Panc1 (cell line): ENCODE measurements around the gene FUT3. TPM values are rescaled to one million over a fixed set of nuclear protein-coding genes. Genes with fewer than 3 reads are reported as not detected.
"Not testable (repeated sequence)": the region's sequence is repeated elsewhere in the genome, so short reads cannot be mapped to it uniquely, and the experiment has no call there.

Experiments used
- ATAC-seq: fragments of 200-7000 bp; cut with Tn5 transposase; 2 replicates; pipeline ENCODE4 v1.9.1; 2020; ENCODE audit warnings: mild to moderate bottlenecking, moderate library complexity
- BruUV-seq: library from RNA; stranded (reverse); fragments of 400-500 nt; replicated peaks from 2 replicates; lab custom pipeline; 2021; lab: Mats Ljungman, UMichigan
- CTCF ChIA-PET: fragments of 300-600 bp; sonication (Branson Sonifier 250); formaldehyde crosslinking; loops from one replicate; lab custom pipeline; 2022; ENCODE audit warnings: antibody characterized with exemption; lab: Charles Lee
- POLR2A ChIA-PET: fragments of 300-600 bp; sonication (Branson Sonifier 250); formaldehyde crosslinking; loops from one replicate; lab custom pipeline; 2022; ENCODE audit warnings: antibody characterized with exemption; lab: Charles Lee
- DNase-seq: peaks from one replicate; pipeline ENCODE4 v3.0.0-alpha.2; 2010; ENCODE audit warnings: low read depth, low spot score
- H3K27ac ChIP-seq: 2 replicates; pipeline ENCODE4 v1.5.1; 2011; ENCODE audit warnings: mild to moderate bottlenecking, low read length, inconsistent platforms
- H3K27me3 ChIP-seq: fragments of 200-500 bp; sonication (Bioruptor generic); 2 replicates; pipeline ENCODE4 v1.6.0; 2014; ENCODE audit warnings: low read length, inconsistent platforms; ENCODE audit not compliant: control insufficient read depth, insufficient read depth
- H3K36me3 ChIP-seq: fragments of 200-500 bp; sonication (Bioruptor generic); 2 replicates; pipeline ENCODE4 v1.5.1; 2014; ENCODE audit warnings: inconsistent platforms, mild to moderate bottlenecking, low read length, moderate library complexity; ENCODE audit not compliant: control insufficient read depth, insufficient read depth
- H3K4me1 ChIP-seq: 2 replicates; pipeline ENCODE4 v1.5.1; 2011; ENCODE audit warnings: inconsistent platforms, mild to moderate bottlenecking, low read length, moderate library complexity; ENCODE audit not compliant: control insufficient read depth, insufficient read depth
- H3K4me3 ChIP-seq, 2 experiments: 2 replicates each; pipeline ENCODE4 v1.5.1; 2011 to 2012; ENCODE audit warnings: low read depth in 2 of 2, low read length in 2 of 2, mild to moderate bottlenecking in 2 of 2, inconsistent platforms in 1 of 2, moderate library complexity in 1 of 2
- H3K9me3 ChIP-seq: fragments of 200-500 bp; sonication (Bioruptor generic); 2 replicates; pipeline ENCODE4 v1.5.1; 2014; ENCODE audit warnings: low read depth, mild to moderate bottlenecking, inconsistent platforms, low read length, moderate library complexity; ENCODE audit not compliant: control insufficient read depth, insufficient read depth
- POLR2AphosphoS5 ChIP-seq: IDR thresholded peaks from 2 replicates; pipeline ENCODE4 v1.6.1; 2012; ENCODE audit warnings: mild to moderate bottlenecking, low read depth, low read length, moderate library complexity
- SIN3A ChIP-seq: IDR thresholded peaks from 2 replicates; pipeline ENCODE4 v1.6.1; 2012; ENCODE audit warnings: low read depth, mild to moderate bottlenecking, low read length, moderate library complexity, borderline replicate concordance; ENCODE audit not compliant: insufficient read depth
- TCF7L2 ChIP-seq: IDR thresholded peaks from 2 replicates; pipeline ENCODE4 v1.6.1; 2011; ENCODE audit warnings: mild to moderate bottlenecking, low read depth, low read length, inconsistent platforms
- in situ Hi-C: cut with HindIII; loops from 2 replicates; pipeline ENCODE4 v1.10.0; 2016; ENCODE audit warnings: low sequenced_read_pairs, low pct_unique_long_range_greater_than_20kb
- intact Hi-C: fragments of 100-400 bp; cut with micrococcal nuclease; formaldehyde crosslinking; loops from one replicate; pipeline ENCODE4 v1.10.0; 2022; ENCODE audit not compliant: unreplicated experiment
- total RNA-seq: library from RNA; stranded (reverse); gene quantifications from one replicate; pipeline ENCODE4 v1.2.1, GENCODE V29; 2021; ENCODE audit not compliant: unreplicated experiment
- TF ChIP-seq, protein P1 (sequence below): fragments of 450-650 bp; IDR thresholded peaks from 2 replicates; pipeline ENCODE4 v1.5.1; 2017; ENCODE audit warnings: mild to moderate bottlenecking
- TF ChIP-seq, protein P2 (sequence below), 2 experiments: IDR thresholded peaks; 2 replicates each; pipeline ENCODE4 v1.6.1; 2011 to 2012; ENCODE audit warnings: low read depth in 2 of 2, control low read depth in 1 of 2, low read length in 1 of 2, mild to moderate bottlenecking in 1 of 2, moderate library complexity in 1 of 2; ENCODE audit not compliant: insufficient read depth in 1 of 2

Gene FUT3
- total RNA-seq, 1 experiment from 2014 or later = 0.36 TPM

DNA sequence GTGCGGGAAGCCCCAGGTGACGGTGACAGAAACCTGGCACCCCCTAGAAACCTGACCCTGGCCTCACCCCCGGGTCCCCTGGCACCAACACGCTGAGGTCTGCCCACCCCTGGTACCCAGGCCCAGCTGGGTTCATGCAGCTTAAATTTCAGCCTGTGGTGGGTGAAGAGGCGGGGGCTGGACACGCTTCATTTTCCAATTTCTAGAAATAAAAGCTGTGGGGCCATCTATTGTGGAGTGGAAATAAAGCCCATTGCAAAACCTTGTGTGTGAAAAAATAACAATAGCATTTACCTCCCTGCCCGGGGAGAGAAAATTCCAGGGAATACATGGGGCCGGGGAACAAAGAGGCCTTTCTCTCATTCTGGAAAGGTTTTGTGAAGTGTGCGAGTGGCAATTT is 26.6 kb upstream of the FUT3 start:
- Histone ChIP-seq H3K27me3 (no peaks in the 10 kb centered on the region), H3K4me3 (no peak overlapping the region), H3K4me1 (no peaks in the 10 kb centered on the region), H3K9me3 (no peaks in the 10 kb centered on the region), H3K36me3 (no peaks in the 10 kb centered on the region), H3K27ac (no peak overlapping the region)
- in situ Hi-C loops (no loop called here), intact Hi-C loops (no loop called here)
- no peak for TF ChIP-seq TCF7L2
- no peak for TF ChIP-seq POLR2AphosphoS5
- TF ChIP-seq, protein P1, sequence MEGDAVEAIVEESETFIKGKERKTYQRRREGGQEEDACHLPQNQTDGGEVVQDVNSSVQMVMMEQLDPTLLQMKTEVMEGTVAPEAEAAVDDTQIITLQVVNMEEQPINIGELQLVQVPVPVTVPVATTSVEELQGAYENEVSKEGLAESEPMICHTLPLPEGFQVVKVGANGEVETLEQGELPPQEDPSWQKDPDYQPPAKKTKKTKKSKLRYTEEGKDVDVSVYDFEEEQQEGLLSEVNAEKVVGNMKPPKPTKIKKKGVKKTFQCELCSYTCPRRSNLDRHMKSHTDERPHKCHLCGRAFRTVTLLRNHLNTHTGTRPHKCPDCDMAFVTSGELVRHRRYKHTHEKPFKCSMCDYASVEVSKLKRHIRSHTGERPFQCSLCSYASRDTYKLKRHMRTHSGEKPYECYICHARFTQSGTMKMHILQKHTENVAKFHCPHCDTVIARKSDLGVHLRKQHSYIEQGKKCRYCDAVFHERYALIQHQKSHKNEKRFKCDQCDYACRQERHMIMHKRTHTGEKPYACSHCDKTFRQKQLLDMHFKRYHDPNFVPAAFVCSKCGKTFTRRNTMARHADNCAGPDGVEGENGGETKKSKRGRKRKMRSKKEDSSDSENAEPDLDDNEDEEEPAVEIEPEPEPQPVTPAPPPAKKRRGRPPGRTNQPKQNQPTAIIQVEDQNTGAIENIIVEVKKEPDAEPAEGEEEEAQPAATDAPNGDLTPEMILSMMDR = no peak
- TF ChIP-seq, protein P2, sequence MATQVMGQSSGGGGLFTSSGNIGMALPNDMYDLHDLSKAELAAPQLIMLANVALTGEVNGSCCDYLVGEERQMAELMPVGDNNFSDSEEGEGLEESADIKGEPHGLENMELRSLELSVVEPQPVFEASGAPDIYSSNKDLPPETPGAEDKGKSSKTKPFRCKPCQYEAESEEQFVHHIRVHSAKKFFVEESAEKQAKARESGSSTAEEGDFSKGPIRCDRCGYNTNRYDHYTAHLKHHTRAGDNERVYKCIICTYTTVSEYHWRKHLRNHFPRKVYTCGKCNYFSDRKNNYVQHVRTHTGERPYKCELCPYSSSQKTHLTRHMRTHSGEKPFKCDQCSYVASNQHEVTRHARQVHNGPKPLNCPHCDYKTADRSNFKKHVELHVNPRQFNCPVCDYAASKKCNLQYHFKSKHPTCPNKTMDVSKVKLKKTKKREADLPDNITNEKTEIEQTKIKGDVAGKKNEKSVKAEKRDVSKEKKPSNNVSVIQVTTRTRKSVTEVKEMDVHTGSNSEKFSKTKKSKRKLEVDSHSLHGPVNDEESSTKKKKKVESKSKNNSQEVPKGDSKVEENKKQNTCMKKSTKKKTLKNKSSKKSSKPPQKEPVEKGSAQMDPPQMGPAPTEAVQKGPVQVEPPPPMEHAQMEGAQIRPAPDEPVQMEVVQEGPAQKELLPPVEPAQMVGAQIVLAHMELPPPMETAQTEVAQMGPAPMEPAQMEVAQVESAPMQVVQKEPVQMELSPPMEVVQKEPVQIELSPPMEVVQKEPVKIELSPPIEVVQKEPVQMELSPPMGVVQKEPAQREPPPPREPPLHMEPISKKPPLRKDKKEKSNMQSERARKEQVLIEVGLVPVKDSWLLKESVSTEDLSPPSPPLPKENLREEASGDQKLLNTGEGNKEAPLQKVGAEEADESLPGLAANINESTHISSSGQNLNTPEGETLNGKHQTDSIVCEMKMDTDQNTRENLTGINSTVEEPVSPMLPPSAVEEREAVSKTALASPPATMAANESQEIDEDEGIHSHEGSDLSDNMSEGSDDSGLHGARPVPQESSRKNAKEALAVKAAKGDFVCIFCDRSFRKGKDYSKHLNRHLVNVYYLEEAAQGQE (IDR thresholded peaks at IDR 0.05; ENCODE audit: insufficient read depth in 1 of 2, low read depth in 2 of 2, low read length in 1 of 2) = no peak
- no peak for TF ChIP-seq SIN3A
- DNase-seq (no peak), ATAC-seq (no peak)
- ChIA-PET POLR2A (no interaction called here), CTCF (no interaction called here)
- BruUV-seq = no TSS peak

DNA sequence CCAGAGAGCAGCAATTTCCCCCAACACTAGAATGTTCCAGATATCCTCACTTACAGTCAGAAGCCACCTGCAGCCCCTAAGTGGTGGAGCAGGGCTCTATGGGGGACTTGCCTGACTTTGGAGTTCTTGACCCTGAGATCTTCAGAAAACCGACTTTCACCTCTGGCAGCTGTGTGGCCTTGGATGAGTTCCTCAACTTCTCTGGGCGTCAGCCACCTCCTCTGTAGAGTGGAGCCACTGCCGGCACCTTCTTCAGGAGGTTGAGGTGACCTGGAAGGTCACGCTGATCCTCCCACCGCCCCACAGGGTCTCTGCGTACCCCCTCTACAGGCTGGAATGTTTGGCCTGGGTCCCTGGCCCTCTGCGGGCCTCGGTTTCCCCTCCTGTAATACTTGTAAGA is 26.2 kb upstream of the FUT3 start:
- Histone ChIP-seq H3K9me3 (no peaks in the 10 kb centered on the region), H3K27ac (no peak overlapping the region), H3K27me3 (no peaks in the 10 kb centered on the region), H3K4me1 (no peaks in the 10 kb centered on the region), H3K36me3 (no peaks in the 10 kb centered on the region), H3K4me3 (no peak overlapping the region)
- intact Hi-C loops = no loop called here
- BruUV-seq = no TSS peak
- CTCF ChIA-PET = no interaction called here
- POLR2A ChIA-PET = no interaction called here
- DNase-seq (no peak), ATAC-seq (no peak)
- in situ Hi-C loops = no loop called here
- TF ChIP-seq, protein P2 (IDR thresholded peaks at IDR 0.05; ENCODE audit: insufficient read depth in 1 of 2, low read depth in 2 of 2, low read length in 1 of 2) = no peak
- TF ChIP-seq, protein P1 = no peak
- TF ChIP-seq SIN3A (no peak), TCF7L2 (no peak), POLR2AphosphoS5 (no peak)

DNA sequence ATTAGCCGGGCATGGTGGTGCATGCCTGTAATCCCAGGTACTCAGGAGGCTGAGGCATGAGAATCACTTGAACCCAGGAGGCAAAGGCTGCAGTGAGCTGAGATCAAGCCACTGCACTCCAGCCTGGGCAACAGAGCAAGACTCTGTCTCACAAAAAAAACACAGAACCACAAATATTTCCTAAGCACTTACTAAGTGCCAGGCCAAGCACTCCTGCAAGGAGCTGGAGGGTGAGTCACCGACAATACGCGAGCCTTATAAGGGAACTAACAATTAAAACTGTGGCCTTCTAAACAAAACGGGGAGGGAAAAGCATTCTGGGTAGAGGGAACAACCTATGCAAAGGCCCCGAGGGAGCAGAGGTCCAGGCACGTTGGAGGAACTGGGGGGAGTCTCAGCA is 23.2 kb upstream of the FUT3 start:
- ATAC-seq, H3K9me3 ChIP-seq, POLR2A ChIA-PET, BruUV-seq, H3K27ac ChIP-seq, H3K4me1 ChIP-seq, DNase-seq, H3K36me3 ChIP-seq, H3K27me3 ChIP-seq, CTCF ChIA-PET, in situ Hi-C loops, H3K4me3 ChIP-seq, intact Hi-C loops: not testable (repeated sequence)
